GM10266 (cell line): Measurements from ENCODE around the gene EPB42.

Source experiments
- DNase-seq: peaks from one replicate; pipeline ENCODE4 v3.0.0; 2012; ENCODE audit errors: extremely low spot score
- CTCF ChIP-seq: IDR thresholded peaks from 2 replicates; pipeline ENCODE4 v1.5.1; 2012; ENCODE audit warnings: mild to moderate bottlenecking, low read depth; ENCODE audit not compliant: control insufficient read depth, insufficient read depth; ENCODE audit errors: missing control alignments

EPB42 gene

GRCh38 chr15:43211224-43211735, 9.5 kb downstream of the EPB42 start:
- DNase-seq, result no peak
- TF ChIP-seq CTCF, result no peak

- no peak for DNase-seq
- no peak for TF ChIP-seq CTCF
Measured at GRCh38 chr15:43210807-43211206, 10.0 kb downstream of the EPB42 start.

- no peak for DNase-seq
- no peak for TF ChIP-seq CTCF
Measured at GRCh38 chr15:43210172-43210745, 10.6 kb downstream of the EPB42 start.

- DNase-seq, result no peak
Measured at GRCh38 chr15:43209059-43209824, 11.6 kb downstream of the EPB42 start.

GRCh38 chr15:43208052-43209002, 12.5 kb downstream of the EPB42 start:
- DNase-seq, result no peak
- TF ChIP-seq CTCF, result no peak

More at GRCh38 chr15:43209059-43209824, 11.6 kb downstream of the EPB42 start:
- no peak for TF ChIP-seq CTCF

- DNase-seq, result no peak
- no peak for TF ChIP-seq CTCF
Measured at GRCh38 chr15:43207024-43207423, 13.8 kb downstream of the EPB42 start.

- DNase-seq, result no peak
- TF ChIP-seq CTCF, result no peak
Measured at GRCh38 chr15:43206054-43206453, 14.8 kb downstream of the EPB42 start.
